ENCODE measurements around the gene SERPINA9. TPM values are rescaled to one million over a fixed set of nuclear protein-coding genes. Genes with fewer than 3 reads are reported as not detected.
"Not testable (repeated sequence)": the region's sequence is repeated elsewhere in the genome, so short reads cannot be mapped to it uniquely, and the experiment has no call there.

SERPINA9 gene
- polyA plus RNA-seq, 2 of the 4 experiments (the other 2 are of a cell fraction), result not detected

DNA sequence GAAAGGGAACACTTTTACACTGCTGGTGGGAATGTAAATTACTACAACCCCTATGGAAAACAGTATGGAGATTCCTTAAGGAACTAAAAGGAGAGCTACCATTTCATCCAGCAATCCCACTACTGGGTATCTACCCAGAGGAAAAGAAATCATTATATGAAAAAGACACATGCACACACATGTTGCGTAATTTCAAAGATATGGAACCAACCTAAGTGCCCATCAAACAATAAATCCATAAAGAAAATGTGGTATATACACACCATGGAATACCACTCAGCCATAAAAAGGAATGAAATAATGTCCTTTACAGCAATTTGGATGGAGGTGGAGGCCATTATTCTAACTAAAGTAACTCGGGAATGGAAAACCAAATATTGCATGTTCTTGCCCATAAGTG is 34.5 kb upstream of the SERPINA9 start:
- H3K4me2 ChIP-seq; H3K9me3 ChIP-seq; H3K4me3 ChIP-seq; ATAC-seq; H3K27ac ChIP-seq; CTCF ChIA-PET; DNase-seq (ENCODE audit: low read depth in 1 of 2, low spot score in 1 of 2); H3K4me1 ChIP-seq; POLR2A ChIA-PET; FAIRE-seq: not testable (repeated sequence)
- TF ChIP-seq CEBPB (IDR thresholded peaks at IDR 0.05), result peak in 1 of 2 experiments; percentile 28; a peak in 2 of 4 replicates
- 26% methylated on average over 2 of the region's 2 CpGs for WGBS (ENCODE audit: missing lambda C conversion rate)

DNA sequence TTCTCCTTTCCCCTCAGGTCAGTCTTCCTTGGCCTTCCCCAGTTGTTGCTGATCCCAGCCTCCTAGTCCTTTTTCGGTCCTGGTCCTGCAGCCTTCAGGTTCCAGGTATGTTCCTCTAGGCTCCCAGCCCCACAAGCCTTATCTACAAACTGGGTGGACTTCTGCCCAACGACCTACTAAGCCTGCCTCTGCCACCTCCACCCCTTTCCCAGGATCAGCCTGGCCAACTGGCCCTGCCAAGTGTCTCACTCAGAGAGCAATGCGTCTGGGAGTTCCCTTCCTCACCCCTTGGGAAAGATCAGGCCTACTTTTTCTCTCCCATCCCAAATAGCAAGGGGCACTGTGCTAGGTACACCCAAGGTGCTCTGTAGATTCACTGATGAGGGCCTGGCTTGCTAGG is 33.4 kb upstream of the SERPINA9 start, which contains the start of gene SERPINA12:
TSS of gene SERPINA12 (minus strand) at position 114 of the 400 bp plus-strand sequence. CDS start 11,072 bp downstream, outside the sequence.
- TF ChIP-seq KDM5A (IDR thresholded peaks at IDR 0.05) (no peak), NR3C1 (IDR thresholded peaks at IDR 0.05) (no peak), RAD21 (conservative IDR thresholded peaks at IDR 0.05 in 1 of 2, IDR thresholded peaks at IDR 0.05 in 1 of 2) (no peak), GATA3 (IDR thresholded peaks at IDR 0.05; ENCODE audit: borderline replicate concordance) (no peak), RFX5 (IDR thresholded peaks at IDR 0.05) (no peak), ZFP36 (IDR thresholded peaks at IDR 0.05; ENCODE audit: borderline replicate concordance, partially characterized antibody) (no peak), CBX2 (IDR thresholded peaks at IDR 0.05; ENCODE audit: borderline replicate concordance, low read depth) (no peak), KDM1A (IDR thresholded peaks at IDR 0.05; ENCODE audit: low read depth) (no peak), NPAS2 (CRISPR knock-in tag; IDR thresholded peaks at IDR 0.05; ENCODE audit: borderline replicate concordance) (no peak), CHD2 (IDR thresholded peaks at IDR 0.05; ENCODE audit: low read length, partially characterized antibody) (no peak), RARB (CRISPR knock-in tag; IDR thresholded peaks at IDR 0.05) (no peak)
- TF ChIP-seq, protein P1, sequence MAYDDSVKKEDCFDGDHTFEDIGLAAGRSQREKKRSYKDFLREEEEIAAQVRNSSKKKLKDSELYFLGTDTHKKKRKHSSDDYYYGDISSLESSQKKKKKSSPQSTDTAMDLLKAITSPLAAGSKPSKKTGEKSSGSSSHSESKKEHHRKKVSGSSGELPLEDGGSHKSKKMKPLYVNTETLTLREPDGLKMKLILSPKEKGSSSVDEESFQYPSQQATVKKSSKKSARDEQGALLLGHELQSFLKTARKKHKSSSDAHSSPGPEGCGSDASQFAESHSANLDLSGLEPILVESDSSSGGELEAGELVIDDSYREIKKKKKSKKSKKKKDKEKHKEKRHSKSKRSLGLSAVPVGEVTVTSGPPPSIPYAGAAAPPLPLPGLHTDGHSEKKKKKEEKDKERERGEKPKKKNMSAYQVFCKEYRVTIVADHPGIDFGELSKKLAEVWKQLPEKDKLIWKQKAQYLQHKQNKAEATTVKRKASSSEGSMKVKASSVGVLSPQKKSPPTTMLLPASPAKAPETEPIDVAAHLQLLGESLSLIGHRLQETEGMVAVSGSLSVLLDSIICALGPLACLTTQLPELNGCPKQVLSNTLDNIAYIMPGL (CRISPR knock-in tag; IDR thresholded peaks at IDR 0.05; ENCODE audit: borderline replicate concordance), result no peak
- TF ChIP-seq, protein P2, sequence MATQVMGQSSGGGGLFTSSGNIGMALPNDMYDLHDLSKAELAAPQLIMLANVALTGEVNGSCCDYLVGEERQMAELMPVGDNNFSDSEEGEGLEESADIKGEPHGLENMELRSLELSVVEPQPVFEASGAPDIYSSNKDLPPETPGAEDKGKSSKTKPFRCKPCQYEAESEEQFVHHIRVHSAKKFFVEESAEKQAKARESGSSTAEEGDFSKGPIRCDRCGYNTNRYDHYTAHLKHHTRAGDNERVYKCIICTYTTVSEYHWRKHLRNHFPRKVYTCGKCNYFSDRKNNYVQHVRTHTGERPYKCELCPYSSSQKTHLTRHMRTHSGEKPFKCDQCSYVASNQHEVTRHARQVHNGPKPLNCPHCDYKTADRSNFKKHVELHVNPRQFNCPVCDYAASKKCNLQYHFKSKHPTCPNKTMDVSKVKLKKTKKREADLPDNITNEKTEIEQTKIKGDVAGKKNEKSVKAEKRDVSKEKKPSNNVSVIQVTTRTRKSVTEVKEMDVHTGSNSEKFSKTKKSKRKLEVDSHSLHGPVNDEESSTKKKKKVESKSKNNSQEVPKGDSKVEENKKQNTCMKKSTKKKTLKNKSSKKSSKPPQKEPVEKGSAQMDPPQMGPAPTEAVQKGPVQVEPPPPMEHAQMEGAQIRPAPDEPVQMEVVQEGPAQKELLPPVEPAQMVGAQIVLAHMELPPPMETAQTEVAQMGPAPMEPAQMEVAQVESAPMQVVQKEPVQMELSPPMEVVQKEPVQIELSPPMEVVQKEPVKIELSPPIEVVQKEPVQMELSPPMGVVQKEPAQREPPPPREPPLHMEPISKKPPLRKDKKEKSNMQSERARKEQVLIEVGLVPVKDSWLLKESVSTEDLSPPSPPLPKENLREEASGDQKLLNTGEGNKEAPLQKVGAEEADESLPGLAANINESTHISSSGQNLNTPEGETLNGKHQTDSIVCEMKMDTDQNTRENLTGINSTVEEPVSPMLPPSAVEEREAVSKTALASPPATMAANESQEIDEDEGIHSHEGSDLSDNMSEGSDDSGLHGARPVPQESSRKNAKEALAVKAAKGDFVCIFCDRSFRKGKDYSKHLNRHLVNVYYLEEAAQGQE (IDR thresholded peaks at IDR 0.05), result no peak
- TF ChIP-seq, protein P3, sequence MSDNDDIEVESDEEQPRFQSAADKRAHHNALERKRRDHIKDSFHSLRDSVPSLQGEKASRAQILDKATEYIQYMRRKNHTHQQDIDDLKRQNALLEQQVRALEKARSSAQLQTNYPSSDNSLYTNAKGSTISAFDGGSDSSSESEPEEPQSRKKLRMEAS (IDR thresholded peaks at IDR 0.05), result no peak
- TF ChIP-seq, protein P4, sequence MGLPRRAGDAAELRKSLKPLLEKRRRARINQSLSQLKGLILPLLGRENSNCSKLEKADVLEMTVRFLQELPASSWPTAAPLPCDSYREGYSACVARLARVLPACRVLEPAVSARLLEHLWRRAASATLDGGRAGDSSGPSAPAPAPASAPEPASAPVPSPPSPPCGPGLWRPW (IDR thresholded peaks at IDR 0.05), result no peak
- TF ChIP-seq, protein P5, sequence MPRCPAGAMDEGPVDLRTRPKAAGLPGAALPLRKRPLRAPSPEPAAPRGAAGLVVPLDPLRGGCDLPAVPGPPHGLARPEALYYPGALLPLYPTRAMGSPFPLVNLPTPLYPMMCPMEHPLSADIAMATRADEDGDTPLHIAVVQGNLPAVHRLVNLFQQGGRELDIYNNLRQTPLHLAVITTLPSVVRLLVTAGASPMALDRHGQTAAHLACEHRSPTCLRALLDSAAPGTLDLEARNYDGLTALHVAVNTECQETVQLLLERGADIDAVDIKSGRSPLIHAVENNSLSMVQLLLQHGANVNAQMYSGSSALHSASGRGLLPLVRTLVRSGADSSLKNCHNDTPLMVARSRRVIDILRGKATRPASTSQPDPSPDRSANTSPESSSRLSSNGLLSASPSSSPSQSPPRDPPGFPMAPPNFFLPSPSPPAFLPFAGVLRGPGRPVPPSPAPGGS (IDR thresholded peaks at IDR 0.05), result no peak
- Histone ChIP-seq H3K9me3 (no peaks in the 10 kb centered on the region), H3K4me2 (no peak within 1 kb of the TSS), H3K27ac (no peak within 1 kb of the TSS), H3K4me3 (no peak within 1 kb of the TSS), H3K4me1 (no peaks in the 10 kb centered on the region)
- FAIRE-seq (no peak), ATAC-seq (no peak), DNase-seq (ENCODE audit: low read depth in 1 of 2, low spot score in 1 of 2) (no peak)
- 13% methylated on average over 3 of the region's 3 CpGs for WGBS (ENCODE audit: missing lambda C conversion rate)
- CTCF ChIA-PET, result no interaction called here
- POLR2A ChIA-PET, result no interaction called here

Measured in A549 (cell line).